Kasumi-1 (cell line): ENCODE results near the gene RFC2.
"Not testable (repeated sequence)": the region's sequence is repeated elsewhere in the genome, so short reads cannot be mapped to it uniquely, and the experiment has no call there.

Experiments used
- DNase-seq, 2 experiments: peaks; one replicate each; lab custom pipeline; 2025; lab: John Stamatoyannopoulos, UW

RFC2 gene

GRCh38 chr7:74248156-74248555 lies 6.0 kb downstream of the RFC2 start:
- DNase-seq = no peak

GRCh38 chr7:74246497-74246896 lies 7.7 kb downstream of the RFC2 start:
- no peak for DNase-seq

- no peak for DNase-seq
Measured at GRCh38 chr7:74242122-74242443, 12.1 kb downstream of the RFC2 start.

- DNase-seq = no peak
Measured at GRCh38 chr7:74240482-74240881, 13.7 kb downstream of the RFC2 start.

GRCh38 chr7:74236284-74236683 lies 17.9 kb downstream of the RFC2 start:
- no peak for DNase-seq

GRCh38 chr7:74235518-74236268 lies 18.5 kb downstream of the RFC2 start:
- no peak for DNase-seq

GRCh38 chr7:74233655-74234285 lies 20.4 kb downstream of the RFC2 start:
- no peak for DNase-seq

GRCh38 chr7:74231232-74231590 lies 23.0 kb downstream of the RFC2 start:
- DNase-seq = no peak

GRCh38 chr7:74230446-74231231 lies 23.6 kb downstream of the RFC2 start:
- no peak for DNase-seq

- no peak for DNase-seq
Measured at GRCh38 chr7:74228951-74229900, 25.0 kb downstream of the RFC2 start.

GRCh38 chr7:74226633-74227032 lies 27.6 kb downstream of the RFC2 start:
- peak; percentile 86 to 88 for DNase-seq

- DNase-seq = no peak
Measured at GRCh38 chr7:74225400-74225799, 28.8 kb downstream of the RFC2 start.

GRCh38 chr7:74224907-74225306 lies 29.3 kb downstream of the RFC2 start:
- not testable (repeated sequence) for DNase-seq

GRCh38 chr7:74224511-74224832 lies 29.7 kb downstream of the RFC2 start:
- no peak for DNase-seq

- no peak for DNase-seq
Measured at GRCh38 chr7:74223711-74224510, 30.3 kb downstream of the RFC2 start.

GRCh38 chr7:74222851-74223710 lies 31.1 kb downstream of the RFC2 start:
- no peak for DNase-seq

- no peak for DNase-seq
Measured at GRCh38 chr7:74221713-74222112, 32.5 kb downstream of the RFC2 start.

- DNase-seq = no peak
Measured at GRCh38 chr7:74220229-74220628, 34.0 kb downstream of the RFC2 start.

- no peak for DNase-seq
Measured at GRCh38 chr7:74219416-74219815, 34.8 kb downstream of the RFC2 start.

GRCh38 chr7:74218343-74218698 lies 35.9 kb downstream of the RFC2 start:
- no peak for DNase-seq
